ENCODE measurements around the gene KIF16B. TPM values are rescaled to one million over a fixed set of nuclear protein-coding genes. Genes with fewer than 3 reads are reported as not detected.

KIF16B gene
- total and polyA plus RNA-seq, 2 experiments from 2014 or later = 6.5 to 11.1 TPM

GRCh38 chr20:16352751-16353416 is 220.4 kb downstream of the KIF16B start:
- Mint-ChIP-seq H3K27ac (no peak overlapping the region; the same call in 1 of the 2 replicates), H3K4me3 (no peak overlapping the region), H3K9me3 (no peaks in the 10 kb centered on the region; the same call in 2 of the 3 replicates), H3K36me3 (ENCODE audit: low read depth) (no peaks in the 10 kb centered on the region), H3K27me3 (ENCODE audit: insufficient read depth, low read depth, poor library complexity) (peaks cover 1% of the 10 kb centered on the region), H3K4me1 (peaks cover 12% of the 10 kb centered on the region)
- Histone ChIP-seq H3K27me3 (ENCODE audit: insufficient read depth) (no peaks in the 10 kb centered on the region), H3K4me1 (ENCODE audit: insufficient read depth) (no peaks in the 10 kb centered on the region), H3K4me2 (no peak overlapping the region), H3F3A (replicated peaks; ENCODE audit: low read depth) (no peaks in the 10 kb centered on the region), H2AFZ (no peak overlapping the region), H3K4me3 (no peak overlapping the region), H3K36me3 (ENCODE audit: insufficient read depth) (no peaks in the 10 kb centered on the region), H4K20me1 (replicated peaks; ENCODE audit: insufficient read depth) (no peaks in the 10 kb centered on the region), H3K79me2 (replicated peaks; ENCODE audit: insufficient read depth) (no peaks in the 10 kb centered on the region), H3K27ac (ENCODE audit: low read depth) (no peak overlapping the region), H3K9me2 (ENCODE audit: insufficient read depth) (no peaks in the 10 kb centered on the region)
- ATAC-seq (peak; percentile 67), DNase-seq (ENCODE audit: low spot score) (no peak)
- TF ChIP-seq, protein P1, sequence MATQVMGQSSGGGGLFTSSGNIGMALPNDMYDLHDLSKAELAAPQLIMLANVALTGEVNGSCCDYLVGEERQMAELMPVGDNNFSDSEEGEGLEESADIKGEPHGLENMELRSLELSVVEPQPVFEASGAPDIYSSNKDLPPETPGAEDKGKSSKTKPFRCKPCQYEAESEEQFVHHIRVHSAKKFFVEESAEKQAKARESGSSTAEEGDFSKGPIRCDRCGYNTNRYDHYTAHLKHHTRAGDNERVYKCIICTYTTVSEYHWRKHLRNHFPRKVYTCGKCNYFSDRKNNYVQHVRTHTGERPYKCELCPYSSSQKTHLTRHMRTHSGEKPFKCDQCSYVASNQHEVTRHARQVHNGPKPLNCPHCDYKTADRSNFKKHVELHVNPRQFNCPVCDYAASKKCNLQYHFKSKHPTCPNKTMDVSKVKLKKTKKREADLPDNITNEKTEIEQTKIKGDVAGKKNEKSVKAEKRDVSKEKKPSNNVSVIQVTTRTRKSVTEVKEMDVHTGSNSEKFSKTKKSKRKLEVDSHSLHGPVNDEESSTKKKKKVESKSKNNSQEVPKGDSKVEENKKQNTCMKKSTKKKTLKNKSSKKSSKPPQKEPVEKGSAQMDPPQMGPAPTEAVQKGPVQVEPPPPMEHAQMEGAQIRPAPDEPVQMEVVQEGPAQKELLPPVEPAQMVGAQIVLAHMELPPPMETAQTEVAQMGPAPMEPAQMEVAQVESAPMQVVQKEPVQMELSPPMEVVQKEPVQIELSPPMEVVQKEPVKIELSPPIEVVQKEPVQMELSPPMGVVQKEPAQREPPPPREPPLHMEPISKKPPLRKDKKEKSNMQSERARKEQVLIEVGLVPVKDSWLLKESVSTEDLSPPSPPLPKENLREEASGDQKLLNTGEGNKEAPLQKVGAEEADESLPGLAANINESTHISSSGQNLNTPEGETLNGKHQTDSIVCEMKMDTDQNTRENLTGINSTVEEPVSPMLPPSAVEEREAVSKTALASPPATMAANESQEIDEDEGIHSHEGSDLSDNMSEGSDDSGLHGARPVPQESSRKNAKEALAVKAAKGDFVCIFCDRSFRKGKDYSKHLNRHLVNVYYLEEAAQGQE (IDR thresholded peaks at IDR 0.05; ENCODE audit: unreplicated experiment) = no peak
- TF ChIP-seq NANOG (IDR thresholded peaks at IDR 0.05; ENCODE audit: borderline replicate concordance) (no peak), EZH2phosphoT487 (IDR thresholded peaks at IDR 0.05; ENCODE audit: unreplicated experiment) (no peak), EZH2 (IDR thresholded peaks at IDR 0.05; ENCODE audit: low read depth, unreplicated experiment) (no peak)
- TF ChIP-seq, protein P2, sequence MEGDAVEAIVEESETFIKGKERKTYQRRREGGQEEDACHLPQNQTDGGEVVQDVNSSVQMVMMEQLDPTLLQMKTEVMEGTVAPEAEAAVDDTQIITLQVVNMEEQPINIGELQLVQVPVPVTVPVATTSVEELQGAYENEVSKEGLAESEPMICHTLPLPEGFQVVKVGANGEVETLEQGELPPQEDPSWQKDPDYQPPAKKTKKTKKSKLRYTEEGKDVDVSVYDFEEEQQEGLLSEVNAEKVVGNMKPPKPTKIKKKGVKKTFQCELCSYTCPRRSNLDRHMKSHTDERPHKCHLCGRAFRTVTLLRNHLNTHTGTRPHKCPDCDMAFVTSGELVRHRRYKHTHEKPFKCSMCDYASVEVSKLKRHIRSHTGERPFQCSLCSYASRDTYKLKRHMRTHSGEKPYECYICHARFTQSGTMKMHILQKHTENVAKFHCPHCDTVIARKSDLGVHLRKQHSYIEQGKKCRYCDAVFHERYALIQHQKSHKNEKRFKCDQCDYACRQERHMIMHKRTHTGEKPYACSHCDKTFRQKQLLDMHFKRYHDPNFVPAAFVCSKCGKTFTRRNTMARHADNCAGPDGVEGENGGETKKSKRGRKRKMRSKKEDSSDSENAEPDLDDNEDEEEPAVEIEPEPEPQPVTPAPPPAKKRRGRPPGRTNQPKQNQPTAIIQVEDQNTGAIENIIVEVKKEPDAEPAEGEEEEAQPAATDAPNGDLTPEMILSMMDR (conservative IDR thresholded peaks at IDR 0.05; ENCODE audit: low read depth in 2 of 2) = peak in 1 of 2 experiments; percentile 30; a peak in 2 of 4 replicates

DNA sequence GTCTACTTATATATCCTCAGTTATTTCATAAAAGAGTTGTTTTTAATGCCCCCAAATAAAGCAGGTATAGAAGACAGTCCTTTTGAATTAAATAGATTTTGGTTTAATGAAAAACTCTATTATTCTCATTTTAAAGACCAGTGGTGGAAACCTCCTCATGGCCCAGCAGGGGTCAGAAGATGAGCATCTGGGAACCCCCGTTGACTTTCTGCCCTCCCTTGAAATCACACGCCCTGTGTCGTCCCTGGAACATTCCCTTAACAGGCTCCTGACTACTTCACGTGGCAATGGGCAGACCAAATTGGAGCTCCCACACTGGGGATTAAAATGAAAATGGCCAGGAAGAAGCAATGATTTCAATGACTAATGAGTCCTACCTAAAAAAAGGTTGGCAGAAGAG is 220.9 kb downstream of the KIF16B start:
- no peak for TF ChIP-seq JUNB (IDR thresholded peaks at IDR 0.05; ENCODE audit: unreplicated experiment)
- TF ChIP-seq EZH2 (IDR thresholded peaks at IDR 0.05; ENCODE audit: low read depth, unreplicated experiment) = no peak

More for the DNA sequence above, 220.9 kb downstream of the KIF16B start:
- H3K27ac ChIP-seq (ENCODE audit: low read depth) = no peak overlapping the region
- H3K4me1 Mint-ChIP-seq = peaks cover 12% of the 10 kb centered on the region
- no peaks in the 10 kb centered on the region; the same call in 2 of the 3 replicates for H3K9me3 Mint-ChIP-seq
- H3F3A ChIP-seq (replicated peaks; ENCODE audit: low read depth) = no peaks in the 10 kb centered on the region
- no peaks in the 10 kb centered on the region for H3K27me3 ChIP-seq (ENCODE audit: insufficient read depth)
- H3K4me3 ChIP-seq = no peak overlapping the region
- H3K27ac Mint-ChIP-seq = no peak overlapping the region
- H2AFZ ChIP-seq = no peak overlapping the region
- H3K4me3 Mint-ChIP-seq = no peak overlapping the region
- H3K36me3 Mint-ChIP-seq (ENCODE audit: low read depth) = no peaks in the 10 kb centered on the region
- H3K4me2 ChIP-seq = no peak overlapping the region
- H3K27me3 Mint-ChIP-seq (ENCODE audit: insufficient read depth, low read depth, poor library complexity) = peaks cover 1% of the 10 kb centered on the region
- no peak for ATAC-seq
- no peaks in the 10 kb centered on the region for H3K4me1 ChIP-seq (ENCODE audit: insufficient read depth)
- H3K79me2 ChIP-seq (replicated peaks; ENCODE audit: insufficient read depth) = no peaks in the 10 kb centered on the region
- no peaks in the 10 kb centered on the region for H3K36me3 ChIP-seq (ENCODE audit: insufficient read depth)
- no peak for DNase-seq (ENCODE audit: low spot score)
- H3K9me2 ChIP-seq (ENCODE audit: insufficient read depth) = no peaks in the 10 kb centered on the region
- H4K20me1 ChIP-seq (replicated peaks; ENCODE audit: insufficient read depth) = no peaks in the 10 kb centered on the region

All from GM23338 (cell line).